ENCODE results near the gene COA7.
"Not testable (repeated sequence)": the region's sequence is repeated elsewhere in the genome, so short reads cannot be mapped to it uniquely, and the experiment has no call there.

COA7 gene

DNA sequence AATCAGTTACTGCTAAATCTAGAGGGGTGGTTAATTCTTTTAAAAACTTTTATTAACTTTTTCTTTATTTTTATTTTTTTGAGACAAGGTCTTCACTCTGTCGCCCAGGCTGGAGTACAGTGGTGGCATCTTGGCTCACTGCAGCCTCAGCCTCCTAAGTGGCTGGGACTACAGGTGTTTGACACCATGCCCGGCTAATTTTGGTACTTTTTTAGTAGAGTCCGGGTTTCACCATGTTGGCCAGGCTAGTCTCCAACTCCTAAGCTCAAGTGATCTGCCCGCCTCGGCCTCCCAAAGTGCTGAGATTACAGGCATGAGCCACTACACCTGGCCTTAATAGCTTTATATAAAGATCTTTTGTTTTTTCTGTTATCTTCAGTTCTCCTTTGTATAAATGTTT lies 40.0 kb upstream of the COA7 start:
- ChIA-PET CTCF (interaction anchor here (1.0 kb wide), 1 partner anchor 23 kb away, joined by 3 read pairs; no protein-coding TSS in a partner anchor), POLR2A (no interaction called here)
- TF ChIP-seq, protein P1, sequence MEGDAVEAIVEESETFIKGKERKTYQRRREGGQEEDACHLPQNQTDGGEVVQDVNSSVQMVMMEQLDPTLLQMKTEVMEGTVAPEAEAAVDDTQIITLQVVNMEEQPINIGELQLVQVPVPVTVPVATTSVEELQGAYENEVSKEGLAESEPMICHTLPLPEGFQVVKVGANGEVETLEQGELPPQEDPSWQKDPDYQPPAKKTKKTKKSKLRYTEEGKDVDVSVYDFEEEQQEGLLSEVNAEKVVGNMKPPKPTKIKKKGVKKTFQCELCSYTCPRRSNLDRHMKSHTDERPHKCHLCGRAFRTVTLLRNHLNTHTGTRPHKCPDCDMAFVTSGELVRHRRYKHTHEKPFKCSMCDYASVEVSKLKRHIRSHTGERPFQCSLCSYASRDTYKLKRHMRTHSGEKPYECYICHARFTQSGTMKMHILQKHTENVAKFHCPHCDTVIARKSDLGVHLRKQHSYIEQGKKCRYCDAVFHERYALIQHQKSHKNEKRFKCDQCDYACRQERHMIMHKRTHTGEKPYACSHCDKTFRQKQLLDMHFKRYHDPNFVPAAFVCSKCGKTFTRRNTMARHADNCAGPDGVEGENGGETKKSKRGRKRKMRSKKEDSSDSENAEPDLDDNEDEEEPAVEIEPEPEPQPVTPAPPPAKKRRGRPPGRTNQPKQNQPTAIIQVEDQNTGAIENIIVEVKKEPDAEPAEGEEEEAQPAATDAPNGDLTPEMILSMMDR (IDR thresholded peaks at IDR 0.05; ENCODE audit: control extremely low read depth, extremely low read depth, low read depth, missing control alignments), result no peak
- no peak for DNase-seq (ENCODE audit: extremely low spot score)

DNA sequence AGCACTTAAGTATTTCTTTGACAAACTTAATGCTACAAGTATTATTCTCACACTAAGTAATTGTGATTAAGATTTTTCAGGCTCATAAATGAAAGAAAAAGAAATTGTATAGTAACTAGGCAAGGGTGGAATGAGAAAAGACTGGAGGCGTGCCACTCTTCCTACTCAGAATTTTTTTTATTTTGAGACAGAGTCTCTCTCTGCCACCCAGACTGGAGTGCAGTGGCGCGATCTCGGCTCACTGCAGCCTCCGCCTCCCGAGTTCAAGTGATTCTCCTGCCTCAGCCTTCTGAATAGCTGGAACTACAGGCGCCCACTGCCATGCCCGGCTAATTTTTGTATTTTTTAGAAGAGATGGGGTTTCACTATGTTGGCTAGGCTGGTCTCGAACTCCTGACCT lies 37.2 kb upstream of the COA7 start:
- DNase-seq (ENCODE audit: extremely low spot score); CTCF ChIA-PET: not testable (repeated sequence)

DNA sequence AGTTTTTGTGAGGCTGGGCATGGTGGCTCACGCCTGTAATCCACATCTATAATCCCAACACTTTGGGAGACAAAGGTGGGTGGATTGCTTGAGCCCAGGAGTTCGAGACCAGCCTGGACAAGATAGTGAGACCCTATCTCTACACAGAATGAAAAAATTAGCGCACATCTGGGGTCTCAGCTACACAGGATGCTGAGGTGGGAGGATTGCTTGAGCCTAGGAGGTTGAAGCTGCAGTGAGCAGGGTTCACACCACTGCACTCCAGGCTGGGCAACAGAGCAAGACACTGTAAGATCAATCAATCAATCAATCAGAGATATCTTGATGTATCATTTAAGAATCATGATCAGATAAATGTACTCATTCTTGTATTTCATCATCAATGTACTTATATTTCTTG lies 35.2 kb upstream of the COA7 start:
- ChIA-PET CTCF (no interaction called here), POLR2A (interaction anchor here (0.6 kb wide), 1 partner anchor 22 kb away, joined by 3 read pairs; no protein-coding TSS in a partner anchor)
- DNase-seq (ENCODE audit: extremely low spot score), result no peak
- TF ChIP-seq, protein P1 (IDR thresholded peaks at IDR 0.05; ENCODE audit: control extremely low read depth, extremely low read depth, low read depth, missing control alignments), result no peak

More for the DNA sequence above, 37.2 kb upstream of the COA7 start:
- POLR2A ChIA-PET, result not testable (repeated sequence)

DNA sequence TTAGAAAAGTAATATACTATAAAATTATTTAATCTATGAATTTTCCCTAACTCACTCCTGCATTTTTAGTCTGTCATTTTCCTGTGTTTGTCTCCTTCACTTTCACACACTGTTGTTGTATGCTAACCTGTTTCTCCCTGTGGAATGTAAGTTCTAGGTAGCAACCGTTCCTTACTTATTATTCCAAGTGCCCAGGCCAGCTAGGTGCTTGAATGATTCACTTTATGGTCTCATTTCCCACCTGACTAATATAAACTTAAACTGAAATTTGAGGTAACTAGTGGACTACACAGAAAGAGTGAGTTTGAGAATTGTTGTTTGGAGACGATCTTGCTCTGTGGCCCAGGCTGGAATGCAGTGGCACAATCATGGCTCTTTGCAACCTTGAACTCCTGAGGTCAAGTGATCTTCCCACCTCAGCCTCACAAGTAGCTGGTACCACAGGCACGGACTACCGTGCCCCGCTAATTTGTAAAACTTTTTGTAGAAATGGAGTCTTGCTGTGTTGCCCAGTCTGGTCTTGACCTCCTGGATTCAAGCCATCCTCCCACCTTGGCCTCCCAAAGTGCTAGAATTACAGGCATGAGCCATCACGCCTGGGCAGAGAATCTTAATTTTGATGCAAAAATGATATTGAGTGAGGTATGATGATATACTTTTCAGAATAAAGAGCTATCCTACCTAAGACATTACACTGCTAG lies 30.0 kb upstream of the COA7 start:
- DNase-seq (ENCODE audit: extremely low spot score), result no peak
- TF ChIP-seq, protein P1 (IDR thresholded peaks at IDR 0.05; ENCODE audit: control extremely low read depth, extremely low read depth, low read depth, missing control alignments), result no peak
- ChIA-PET CTCF (interaction anchor here (0.9 to 2.0 kb wide), 5 partner anchors 11 to 199 kb away, joined by 3 to 8 read pairs (median 5); partner anchors contain the start of gene SCP2), POLR2A (no interaction called here)

DNA sequence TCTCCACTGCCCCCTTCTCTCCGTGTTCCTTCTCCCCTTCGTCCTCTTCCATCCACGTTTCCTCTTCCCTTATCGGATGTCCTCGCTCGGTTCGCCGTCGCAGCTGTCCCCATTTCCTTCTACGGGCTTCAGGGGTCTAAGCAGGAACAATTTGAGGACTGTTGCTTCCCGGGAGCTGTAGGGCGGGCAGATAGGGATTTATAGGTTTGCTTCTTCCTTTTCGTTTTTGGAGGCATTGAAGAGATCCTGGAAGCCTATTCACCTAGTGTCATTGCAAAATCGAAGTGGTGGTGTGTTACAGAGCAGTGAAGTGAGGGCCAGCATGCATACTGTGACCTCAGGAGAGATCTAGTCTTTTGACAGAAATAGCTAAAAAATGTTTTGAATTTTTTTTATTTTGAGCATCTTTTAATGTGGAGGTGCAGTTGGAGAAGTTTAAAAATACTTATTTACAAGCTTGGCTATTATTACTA lies 29.0 kb upstream of the COA7 start:
- TF ChIP-seq, protein P1 (IDR thresholded peaks at IDR 0.05; ENCODE audit: control extremely low read depth, extremely low read depth, low read depth, missing control alignments), result no peak
- CTCF ChIA-PET, result interaction anchor here (0.9 to 2.0 kb wide), 3 partner anchors 10 to 26 kb away, joined by 3 to 8 read pairs (median 5); no protein-coding TSS in a partner anchor
- POLR2A ChIA-PET, result no interaction called here
- no peak for DNase-seq (ENCODE audit: extremely low spot score)

DNA sequence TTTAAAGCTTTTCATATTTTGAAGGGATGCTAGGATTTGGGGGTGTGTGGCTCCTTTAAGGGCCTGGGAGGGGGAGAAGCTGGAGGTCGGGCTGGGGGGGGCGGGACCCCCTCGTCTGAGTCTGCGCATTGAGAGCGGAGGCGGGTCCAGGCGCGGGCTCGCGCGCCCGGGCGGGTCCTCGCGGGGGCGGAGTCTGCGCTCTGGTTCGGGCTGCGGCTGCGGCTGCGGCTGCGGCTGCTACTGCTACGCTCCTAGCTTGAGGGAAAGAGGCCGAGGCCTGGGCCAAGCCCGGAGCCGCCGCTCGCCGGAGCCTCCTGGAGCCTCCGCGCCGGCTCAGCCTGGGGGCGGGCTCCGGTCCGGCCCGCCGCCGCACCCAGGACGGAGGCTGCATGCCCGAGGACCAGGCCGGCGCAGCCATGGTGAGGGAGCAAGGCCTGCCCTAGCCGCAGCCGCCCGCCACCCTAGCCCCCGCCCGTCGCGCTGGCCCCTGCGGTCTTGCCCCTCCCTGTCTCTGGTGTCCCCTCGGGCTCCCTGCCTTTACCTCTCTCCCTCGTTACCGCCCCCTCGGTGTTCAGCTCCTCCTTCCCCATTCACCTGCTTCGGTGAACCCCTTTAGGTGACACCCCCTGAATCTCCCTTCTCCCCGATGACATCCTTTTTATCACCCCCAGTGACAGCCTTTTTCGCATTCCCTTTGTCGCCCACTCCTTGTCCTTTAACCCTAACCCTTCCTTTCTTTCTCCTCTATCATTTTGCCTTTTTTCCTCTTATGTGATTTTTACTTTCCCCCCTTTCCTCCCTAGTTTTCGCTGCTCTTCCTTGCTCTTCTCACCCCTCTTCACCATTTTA lies 28.3 kb upstream of the COA7 start, which contains the start of gene ZYG11B:
TSS of gene ZYG11B (plus strand) at position 189 of the 849 bp plus-strand sequence. CDS start at position 390, 201 bp downstream.
- DNase-seq (ENCODE audit: extremely low spot score), result peak; percentile 98
- ChIA-PET CTCF (interaction anchor here (0.8 to 2.3 kb wide), 6 partner anchors 9 to 116 kb away, joined by 3 to 8 read pairs (median 4); partner anchors contain the start of gene ZYG11A), POLR2A (interaction anchor here (0.6 kb wide), 3 partner anchors 195 to 1069 kb away, joined by 3 to 7 read pairs (median 5); partner anchors contain the start of gene ECHDC2)
- TF ChIP-seq, protein P1 (IDR thresholded peaks at IDR 0.05; ENCODE audit: control extremely low read depth, extremely low read depth, low read depth, missing control alignments), result no peak
